AG08396 (cell line): ENCODE data around the gene LRMDA.

Experiments used
- DNase-seq: peaks from one replicate; pipeline ENCODE4 v3.0.0; 2012; ENCODE audit warnings: low spot score, mixed read lengths

LRMDA gene

DNA sequence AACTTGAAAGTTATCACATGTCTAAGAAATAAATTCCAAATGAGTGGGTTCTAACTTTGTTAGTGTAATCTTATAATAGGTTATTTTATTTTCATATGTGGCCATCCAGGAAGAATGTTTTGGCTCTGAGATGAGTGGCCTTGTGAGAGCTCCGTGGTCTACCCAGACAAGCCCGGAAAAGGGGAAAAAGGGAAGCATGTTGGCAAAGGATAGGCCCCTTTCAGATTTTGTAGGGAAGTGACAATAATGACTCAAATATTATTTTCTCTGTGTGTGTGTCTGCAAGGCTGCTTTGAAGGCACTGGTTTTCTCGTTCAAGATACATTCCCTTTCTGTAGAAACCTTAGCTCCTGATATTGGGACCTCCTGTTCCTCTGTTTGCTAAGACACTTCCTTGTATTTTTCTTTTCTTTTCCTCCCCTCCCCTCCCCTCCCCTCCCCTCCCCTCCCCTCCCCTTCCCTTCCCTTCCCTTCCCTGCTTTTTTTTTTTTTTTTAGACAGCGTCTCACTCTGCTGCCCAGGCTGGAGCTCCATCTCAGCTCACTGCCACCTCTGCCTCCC is 240.8 kb downstream of the LRMDA start:
- no peak for DNase-seq

DNA sequence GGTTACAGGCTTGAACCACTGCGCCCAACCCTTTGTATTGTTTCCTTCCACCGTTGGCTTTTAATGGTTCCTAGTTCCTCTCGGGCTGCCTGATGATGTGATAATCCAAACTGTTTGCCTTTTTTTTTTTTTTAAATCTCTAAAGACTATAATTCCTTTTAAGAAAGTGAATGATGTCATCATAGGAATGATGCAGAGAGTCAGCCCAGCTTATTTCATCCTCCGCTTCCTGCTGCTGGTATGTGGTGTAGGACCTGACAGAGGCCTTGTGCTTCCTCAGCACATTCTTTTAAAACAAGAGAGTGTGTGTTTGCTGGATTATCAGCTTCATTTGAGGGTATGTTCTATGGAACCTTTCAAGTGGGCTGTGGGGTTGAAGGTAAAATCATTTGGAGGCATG is 241.4 kb downstream of the LRMDA start:
- no peak for DNase-seq

DNA sequence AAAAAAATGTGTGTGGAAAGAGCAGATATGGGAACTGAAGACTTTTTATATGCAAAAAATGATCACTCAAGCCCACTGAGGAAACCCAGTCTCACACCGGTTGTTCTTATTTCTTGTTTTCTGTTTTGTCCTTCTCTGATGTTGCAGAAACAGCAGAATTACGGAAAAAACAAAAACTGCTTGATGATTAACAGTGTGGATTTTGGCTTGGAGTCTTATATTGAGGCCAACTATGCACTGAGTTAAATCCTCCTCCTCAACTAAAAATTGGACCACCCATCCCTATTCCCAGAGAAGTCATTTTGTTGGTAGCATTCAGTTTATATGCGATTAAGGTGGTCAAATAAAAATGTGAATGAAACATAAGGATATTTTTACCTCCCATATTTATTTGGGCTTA is 246.1 kb downstream of the LRMDA start:
- DNase-seq: no peak

DNA sequence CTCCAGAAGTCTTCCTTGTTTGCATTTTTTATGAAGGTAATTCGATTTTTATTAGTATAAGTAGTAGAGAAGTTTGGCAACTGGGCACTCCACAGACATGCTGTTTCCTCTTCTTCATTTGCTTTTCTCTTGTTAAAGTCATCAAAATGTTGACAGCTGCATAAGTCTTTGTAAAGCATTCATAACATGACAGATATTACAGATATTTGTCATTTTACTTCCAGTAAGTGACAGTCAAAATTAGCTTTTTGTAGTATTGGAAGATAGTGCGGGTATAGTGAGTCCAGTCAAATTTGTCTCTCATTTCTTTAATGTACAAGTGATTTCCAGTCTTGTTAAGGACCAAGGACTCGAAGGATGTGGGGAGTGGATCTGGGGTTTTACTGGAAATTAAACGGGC is 247.1 kb downstream of the LRMDA start:
- no peak for DNase-seq

DNA sequence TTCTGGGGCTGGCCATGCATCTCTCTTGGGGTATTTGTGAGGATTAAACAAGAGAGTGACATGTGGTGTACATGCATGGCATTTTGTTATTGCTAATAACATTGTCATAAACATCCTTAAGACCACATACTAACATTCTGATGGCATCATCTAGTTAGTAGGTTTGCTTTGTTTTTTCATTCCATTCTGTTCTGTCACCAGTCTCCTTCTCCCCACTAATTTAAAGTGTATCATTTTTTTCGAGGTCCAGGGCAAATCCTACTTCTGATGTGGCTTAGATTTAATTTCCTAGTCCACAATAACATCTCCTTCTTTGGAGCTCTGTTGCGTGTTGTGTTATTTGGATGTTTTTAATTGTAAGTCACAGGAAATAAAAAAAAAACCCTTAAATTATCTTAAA is 248.1 kb downstream of the LRMDA start:
- DNase-seq: peak; percentile 49

DNA sequence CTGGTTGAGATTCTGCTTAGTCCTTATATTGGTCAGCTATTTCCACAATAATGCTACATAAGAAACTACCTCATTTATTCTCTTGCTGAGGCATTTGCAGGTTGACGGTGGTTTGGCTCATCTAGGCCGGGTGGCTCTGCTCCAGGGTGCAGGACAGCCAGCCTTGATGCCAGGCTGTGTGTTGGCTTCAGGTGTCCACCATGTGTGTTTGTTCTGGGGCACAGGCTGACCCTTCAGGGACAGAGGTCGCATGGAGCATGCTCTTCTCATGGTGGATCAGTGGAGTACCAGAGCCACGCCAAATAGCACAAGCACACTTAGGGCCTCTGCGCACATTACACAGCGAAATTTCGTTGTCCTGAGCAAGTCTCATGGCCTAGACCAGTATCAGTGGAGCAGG is 249.9 kb downstream of the LRMDA start:
- no peak for DNase-seq

DNA sequence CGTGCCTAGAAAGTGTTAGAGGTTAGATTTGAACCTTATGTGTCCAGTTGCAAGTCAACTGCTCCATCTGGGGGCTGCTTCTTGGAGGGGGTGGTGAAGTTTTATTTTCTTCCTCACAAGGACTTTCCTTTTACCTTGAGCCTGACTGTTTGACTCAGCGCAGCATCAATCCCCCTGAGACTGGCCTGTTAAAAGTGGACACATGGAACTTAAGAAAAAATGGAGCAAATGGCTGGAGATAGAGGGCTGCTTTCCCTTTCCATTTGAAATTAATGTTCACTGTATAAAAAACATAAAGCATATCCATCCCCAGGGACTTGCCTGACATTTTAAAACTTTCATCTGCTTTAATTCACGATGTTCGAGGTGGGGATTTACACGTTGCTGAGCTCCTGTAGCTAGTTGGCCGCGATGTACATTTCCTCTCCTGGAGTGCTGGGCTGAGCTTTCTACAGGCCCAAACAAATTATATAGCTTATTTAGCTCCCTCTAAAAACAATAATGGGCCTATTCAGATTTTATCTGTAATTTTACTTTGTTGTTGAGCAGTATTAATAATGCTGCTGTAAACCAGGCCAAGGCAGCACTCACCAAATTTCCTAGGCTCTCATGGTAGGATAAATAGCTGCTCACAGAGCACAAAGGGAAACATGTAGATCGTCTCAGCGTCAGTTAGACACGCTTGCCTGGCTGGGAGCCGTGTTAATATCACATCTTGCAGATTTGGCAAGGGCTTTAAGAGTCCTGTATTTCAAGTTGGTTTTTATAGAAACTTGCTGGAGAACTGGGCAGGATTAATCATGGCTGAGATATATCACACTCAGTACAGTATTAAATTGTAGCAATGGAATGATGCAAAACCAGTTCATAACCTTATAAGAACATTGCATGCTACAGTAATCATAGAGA is 251.5 kb downstream of the LRMDA start:
- no peak for DNase-seq

DNA sequence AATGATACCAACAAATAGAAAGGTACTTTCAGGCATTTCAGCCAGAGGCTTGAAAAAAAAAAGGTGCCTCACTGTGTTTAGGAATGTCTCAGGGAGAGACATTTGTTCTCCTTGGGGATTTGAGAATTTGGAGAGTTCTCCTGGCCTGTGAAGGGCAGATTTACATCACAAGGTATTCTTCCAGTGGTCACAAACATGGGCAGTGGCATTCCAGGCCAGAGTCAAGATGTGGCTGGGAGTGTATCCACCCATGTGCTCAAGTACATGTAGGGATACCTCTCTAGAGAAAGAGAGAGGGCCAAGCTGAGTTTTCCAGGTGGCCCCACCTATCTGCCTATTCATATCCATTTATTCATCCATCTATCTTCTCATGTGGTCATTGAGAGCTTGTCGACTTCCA is 253.8 kb downstream of the LRMDA start:
- no peak for DNase-seq

DNA sequence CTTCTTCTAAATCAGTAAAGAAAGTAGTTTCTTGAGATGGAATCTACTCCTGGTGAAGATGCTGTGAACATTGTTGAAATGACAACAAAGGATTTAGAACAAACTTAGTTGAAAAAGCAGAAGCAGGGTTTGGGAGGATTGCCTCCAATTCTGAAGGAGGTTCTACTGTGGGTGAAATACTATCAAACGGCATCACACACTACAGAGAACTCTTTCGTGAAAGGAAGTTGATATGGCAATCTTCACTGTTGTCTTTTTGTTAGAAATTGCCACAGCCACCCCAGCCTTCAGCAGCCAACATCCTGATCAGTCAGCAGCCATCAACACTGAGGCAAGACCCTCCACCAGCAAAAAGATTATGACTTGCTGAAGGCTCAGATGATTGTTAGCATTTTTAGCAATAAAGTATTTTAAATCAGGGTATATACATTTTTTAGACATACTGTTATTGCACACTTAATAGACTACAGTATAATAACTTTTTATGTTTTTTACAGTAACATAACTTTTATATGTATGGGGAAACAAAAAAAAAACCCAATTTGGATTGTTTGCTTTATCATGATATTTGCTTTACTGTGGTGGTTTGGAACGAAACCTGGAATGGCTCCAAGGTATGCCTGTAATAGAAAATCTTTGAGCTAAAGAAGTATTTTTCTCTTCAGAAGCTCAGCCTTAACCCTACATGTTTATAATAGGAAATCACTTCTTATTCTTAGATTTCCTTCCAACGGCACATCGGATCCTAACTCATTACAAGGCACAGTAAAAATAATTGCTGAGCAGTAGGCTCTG is 257.3 kb downstream of the LRMDA start:
- DNase-seq: no peak

DNA sequence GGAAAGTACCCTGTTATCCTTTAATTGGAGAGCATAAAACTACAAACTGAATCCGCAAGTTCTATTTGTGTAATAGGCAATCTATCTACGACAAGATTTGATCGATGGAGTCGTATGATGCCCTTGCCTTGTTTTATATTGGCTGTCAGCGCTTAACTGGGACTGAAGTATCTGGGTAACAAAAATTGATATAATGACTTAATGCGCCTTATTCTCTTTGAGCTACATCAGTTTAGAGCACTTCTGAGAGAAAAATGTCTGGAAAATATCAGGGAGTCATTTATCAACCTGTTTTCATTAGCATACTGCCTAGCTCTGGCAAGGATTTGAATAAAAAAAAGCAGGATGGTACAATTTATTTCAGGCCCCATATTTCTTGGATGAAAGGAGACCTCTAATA is 262.1 kb downstream of the LRMDA start:
- DNase-seq: no peak

DNA sequence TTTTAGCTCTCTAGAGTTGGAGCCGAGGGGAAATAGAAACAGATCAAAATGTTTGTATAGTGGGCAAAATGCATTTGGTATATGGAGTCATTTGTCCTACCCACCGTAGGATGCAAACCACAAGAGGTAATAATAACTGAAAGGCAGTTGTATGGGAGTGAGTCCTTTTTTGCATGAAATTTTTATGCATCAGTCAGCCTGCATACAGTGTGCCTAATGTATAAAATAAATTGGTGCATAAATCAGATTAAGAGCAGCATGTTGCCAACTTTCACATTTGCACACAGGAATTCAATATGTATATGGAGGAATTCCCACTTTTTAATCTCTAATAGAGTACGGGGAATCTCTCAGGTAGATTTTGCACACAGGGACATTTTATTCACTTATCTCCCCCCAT is 262.8 kb downstream of the LRMDA start:
- no peak for DNase-seq

DNA sequence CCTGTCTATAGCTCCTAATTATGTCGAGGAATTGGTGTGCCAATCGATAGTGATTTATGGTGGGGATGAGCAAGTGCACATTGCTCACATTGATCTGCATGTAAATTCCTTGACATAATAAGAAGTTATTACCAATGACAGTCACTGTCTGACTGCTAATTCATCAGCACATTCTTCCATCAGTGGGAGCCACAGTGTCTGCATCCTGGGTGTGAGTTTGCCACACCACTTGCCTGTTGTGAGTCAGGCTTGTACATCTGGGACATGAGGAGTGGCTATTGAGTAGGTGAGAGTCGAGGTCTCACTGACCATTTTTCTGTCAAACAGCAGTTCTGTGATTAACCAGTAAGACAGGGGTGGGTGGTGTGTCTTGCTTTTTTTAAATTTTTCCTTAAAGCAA is 263.4 kb downstream of the LRMDA start:
- no peak for DNase-seq

DNA sequence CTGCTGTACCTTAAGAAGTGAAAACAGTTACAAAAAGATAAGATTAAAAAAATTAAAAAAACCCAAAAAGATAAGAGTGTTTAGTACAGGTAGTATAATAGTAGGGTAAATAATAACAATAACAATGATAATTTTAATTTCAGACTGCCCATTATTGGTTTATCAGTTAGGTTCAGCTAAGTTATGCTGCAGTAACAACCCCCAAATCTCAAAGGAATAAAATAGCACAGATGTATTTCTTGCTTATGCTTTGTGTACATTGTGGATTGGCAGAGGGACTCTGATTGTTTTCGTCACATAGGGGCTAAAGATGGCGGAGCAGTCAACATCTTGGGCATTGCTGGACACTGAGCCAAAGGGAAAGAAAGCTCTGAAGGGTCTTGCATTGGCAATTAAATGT is 264.6 kb downstream of the LRMDA start:
- DNase-seq: no peak

DNA sequence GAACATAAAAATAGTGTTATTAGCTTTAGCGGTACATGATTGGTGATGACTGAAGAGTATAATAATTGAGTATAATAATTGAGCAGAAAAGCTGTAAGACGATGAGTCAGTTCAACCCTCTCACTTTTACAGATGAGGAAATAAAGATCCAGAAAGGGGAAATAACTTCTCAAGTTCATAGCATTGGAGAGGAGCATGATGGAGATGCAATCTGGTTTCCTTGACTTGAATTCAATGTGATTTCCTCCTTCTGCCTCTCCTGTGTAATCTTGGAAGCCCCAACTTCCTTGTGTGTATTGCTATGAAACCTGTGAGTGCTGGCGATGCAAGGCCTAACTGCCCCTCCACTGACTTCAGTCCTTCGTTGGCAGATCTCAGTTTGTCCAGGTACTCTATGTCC is 265.1 kb downstream of the LRMDA start:
- no peak for DNase-seq

DNA sequence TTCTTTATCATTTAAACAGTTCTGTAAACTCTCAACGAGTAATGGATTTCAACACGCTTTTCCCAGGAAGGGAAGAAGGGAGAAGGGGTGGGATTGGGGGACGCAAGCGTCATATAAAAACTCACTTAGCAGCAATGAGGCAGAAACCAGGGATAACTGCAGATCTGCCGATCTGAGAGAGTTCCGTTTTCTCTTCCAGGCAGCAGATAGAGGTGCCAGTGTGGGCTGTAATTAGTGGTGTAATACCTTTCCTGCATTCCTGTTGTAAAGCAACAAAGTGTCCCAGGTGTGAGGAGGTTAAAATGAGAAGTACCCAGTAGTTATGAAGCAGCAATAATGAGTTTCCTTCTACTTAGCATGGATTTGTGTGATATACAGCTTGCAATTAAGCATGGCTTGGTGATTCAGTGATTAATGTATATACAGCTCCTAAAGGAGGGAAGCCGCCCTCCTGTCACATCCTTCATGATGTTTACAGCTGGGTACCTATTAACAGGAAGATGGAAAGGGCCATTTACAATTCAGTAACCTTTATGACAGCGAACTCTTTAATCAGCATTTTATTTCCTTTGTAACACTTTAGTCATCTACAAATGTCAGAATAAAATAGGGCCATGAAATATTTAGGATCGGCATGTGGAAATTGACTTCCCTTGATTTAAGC is 271.9 kb downstream of the LRMDA start:
- no peak for DNase-seq

DNA sequence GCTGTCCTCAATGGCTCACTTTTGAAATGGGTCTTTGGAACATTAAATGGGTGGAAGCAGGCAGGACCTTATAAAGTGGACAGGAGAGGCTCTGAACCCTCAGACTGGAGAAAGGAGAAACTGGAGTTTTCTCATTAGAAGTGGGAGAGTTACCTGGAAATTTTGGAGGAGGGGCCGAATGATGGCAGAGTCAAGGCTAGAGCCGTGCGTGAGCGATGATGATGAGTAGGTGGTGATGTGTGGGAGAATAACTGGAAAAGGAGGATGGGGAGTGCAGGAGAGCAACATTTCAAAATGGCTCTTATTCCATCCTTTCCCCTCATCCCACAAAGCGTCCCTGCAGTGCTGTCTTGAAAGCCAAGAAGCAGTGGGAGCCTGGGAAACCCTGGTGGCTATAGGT is 274.0 kb downstream of the LRMDA start:
- no peak for DNase-seq

DNA sequence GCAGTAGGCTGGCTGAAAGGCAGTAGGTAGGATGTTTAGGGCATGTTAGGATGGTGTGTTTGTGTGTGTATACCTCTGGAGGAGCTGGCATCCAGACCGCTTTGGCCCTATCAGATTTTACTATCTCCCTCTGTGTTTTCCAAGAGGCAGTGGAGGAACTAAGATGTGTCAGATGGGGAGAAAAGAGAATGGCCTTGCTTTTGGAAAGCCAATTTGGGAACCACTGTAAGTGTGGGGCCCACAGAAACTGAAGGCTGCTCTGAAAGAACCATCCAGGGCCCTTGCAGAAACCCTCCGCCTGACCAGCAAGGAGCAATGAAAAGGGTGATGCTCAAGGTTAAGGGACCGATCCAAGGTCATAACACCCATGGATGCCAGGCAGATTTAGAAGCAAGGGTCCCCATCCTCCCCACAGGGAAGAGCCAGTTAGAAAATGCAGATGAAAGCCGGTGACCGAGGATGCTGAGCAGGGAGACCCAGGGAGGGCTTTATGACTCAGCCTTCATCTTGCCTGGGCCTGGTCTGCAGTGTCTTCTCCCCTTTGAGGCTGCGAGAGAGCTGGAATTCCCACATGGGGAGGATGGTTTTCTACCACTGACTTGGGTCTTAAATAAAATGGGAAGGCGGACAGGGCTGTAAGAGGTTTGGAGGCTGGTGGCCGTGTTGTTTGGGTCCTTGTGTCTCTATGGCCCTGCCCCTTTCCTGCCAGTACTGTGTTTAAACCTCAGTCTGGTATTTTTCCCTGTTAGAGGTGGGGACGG is 275.8 kb downstream of the LRMDA start:
- DNase-seq: no peak

DNA sequence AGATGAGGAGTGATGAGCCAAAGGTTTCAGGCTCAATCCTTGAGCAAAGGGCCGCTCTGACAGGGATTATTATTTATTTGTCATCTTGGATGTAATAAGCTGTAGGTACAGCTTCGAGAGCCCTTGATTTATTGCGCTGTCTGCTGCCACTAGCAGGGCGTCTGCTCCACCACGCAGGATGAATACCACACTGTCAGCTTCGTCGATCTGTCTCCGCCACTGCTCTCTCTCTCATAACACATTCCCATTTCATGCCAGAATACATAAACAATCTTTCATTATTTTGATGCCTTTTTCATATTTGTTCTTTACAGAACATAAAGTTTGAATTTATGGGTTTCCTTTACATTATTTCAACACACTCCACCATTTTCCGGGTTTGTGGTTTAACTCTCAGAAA is 276.6 kb downstream of the LRMDA start:
- no peak for DNase-seq

DNA sequence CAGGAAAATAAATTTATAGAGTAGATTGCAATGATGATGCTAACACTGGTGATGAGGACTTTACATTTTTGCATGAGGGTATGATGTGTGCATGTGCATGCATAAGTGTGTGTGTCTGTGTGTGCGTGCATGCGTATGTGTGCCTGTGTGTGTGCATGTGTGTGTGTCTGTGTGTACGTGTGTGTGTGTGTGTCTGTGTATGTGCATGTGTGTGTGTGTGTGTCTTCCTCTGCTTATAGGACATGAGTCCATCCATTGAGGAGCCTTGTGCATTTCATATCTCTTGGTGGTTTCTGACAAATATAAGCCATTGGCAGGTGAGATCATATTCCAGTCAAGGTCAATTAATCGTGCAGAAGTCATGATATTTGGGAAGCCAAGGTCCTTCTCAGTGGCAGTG is 277.8 kb downstream of the LRMDA start:
- DNase-seq: no peak

DNA sequence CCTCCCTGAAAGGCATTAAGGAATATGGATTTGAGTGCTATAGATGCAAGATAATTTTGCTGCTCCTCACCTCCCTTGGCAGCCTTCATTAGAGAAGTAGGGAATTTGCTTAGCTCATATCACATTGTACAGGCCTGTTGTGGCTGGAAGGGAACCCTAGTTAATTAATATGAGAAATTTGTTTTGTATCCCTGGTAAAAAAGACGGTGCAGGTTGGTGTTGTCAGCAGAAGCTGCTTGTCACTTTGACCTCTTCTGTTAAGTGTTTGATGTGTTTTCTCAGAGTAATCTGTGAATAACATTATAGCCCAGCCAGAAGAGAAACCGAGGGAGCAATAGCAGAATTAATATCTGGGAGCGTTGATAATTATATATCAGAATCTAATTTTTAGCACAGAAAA is 278.4 kb downstream of the LRMDA start:
- DNase-seq: no peak

DNA sequence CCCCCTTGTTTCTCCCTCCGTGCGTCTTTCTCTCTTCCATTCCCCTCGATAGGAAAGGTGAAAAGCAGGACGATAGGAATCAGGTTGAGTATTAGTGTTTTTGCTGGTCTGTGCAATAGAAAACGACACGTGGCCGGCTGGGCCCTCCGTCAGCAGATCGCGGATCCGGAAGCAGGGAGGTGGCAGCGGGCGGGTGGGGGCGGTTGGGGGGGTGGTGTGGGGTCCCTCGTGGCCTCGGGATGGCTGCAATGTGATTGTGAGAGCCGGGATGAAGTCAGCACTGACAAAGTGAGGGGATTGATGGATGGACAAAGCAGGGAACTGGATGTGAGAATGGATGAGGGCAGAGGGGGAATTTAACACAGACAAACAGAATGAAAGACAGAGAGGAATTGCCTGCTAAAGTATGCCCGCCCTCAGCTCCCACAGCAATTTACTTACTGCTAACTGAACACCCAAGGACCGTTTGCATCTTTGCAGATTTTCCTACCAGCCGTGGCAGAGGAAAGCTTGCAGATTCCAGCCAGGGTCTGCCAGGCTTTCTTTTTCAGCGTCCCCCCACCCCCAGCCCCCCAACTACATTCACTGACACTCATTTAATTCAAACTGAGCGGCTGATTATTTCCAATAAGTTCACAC is 280.9 kb downstream of the LRMDA start:
- no peak for DNase-seq
